NAMALWA (cell line): ENCODE data around the gene PAFAH2.
A peak's percentile ranks its signal among the peaks of the same experiment; 100 is the strongest.

ENCODE experiments used
- DNase-seq: peaks from one replicate; pipeline ENCODE4 v3.0.0-alpha.2; 2015; ENCODE audit warnings: low spot score

The PAFAH2 gene

GRCh38 chr1:26031196-26031595 is 33.3 kb upstream of the PAFAH2 start:
- DNase-seq, result no peak

DNA sequence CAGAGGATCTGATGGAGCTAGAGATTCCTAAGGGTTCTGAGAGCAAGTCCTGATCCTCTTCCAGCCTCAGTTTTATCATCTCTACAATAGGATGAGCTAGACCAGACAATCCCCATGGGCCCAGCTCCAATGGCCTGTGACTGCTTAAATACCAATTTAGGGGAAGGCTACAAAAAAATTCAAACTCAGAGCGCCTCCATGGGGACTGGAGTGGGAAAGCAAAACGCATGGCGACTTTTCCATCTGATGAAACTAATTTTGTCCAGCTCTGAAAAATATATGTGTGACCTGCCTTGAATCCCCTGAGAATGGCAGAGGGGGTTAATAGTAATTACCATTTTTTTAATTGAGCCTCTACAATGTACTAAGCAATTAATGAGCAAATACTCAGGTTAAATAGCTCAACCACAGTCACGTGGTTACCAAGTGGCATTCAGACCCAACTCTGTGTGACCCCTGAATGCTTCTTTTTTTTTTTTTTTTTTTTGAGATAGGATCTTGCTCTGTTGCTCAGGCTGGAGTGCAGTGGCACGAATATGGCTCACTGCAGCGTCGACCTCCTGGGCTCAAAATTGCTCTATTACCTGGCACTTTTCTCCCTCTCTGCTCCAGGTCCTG is 32.1 kb upstream of the PAFAH2 start:
- peak; percentile 28 for DNase-seq

- DNase-seq, result no peak
These were observed 31.4 kb upstream of the PAFAH2 start for GRCh38 chr1:26029054-26029863.

- DNase-seq, result no peak
These were observed 30.7 kb upstream of the PAFAH2 start for GRCh38 chr1:26028490-26028980.

DNA sequence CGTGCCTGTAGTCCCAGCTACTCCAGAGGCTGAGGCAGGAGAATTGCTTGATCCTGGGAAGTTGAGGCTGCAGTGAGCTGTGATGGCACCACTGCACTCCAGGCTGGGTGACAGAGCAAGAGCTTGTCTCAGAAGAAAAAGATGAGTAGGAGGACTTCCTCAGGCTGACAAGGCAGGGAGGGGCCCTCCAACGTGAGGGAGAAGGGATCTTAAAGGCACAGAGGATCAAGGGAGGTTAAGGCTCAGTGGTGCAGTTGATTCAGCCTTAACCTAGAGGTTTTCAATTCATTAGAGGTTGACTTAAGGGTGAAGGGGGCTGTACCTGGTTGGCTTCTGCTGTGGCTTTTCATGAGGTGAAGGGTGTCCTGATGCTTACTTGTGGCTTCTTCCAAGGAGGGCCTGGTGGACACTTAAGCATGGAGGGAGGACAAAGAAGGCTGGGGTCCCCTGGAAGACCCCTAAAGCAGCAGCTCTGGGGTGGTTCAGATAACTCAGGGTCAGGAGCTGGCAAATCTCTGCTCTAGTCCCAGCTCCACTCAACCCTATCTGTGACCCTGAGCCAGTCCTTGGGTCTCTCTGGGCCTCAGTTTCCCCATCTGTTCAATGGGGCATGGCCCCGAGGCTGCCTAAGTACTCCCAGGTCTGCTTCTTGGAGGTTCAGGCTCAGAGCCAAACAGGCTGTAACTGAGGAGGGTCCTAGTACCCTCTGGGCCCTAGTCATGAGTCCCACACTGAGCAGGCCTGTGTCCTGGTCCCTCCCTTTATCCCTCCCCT is 30.0 kb upstream of the PAFAH2 start:
- peak; percentile 23 for DNase-seq

- no peak for DNase-seq
These were observed 27.7 kb upstream of the PAFAH2 start for GRCh38 chr1:26025517-26025916.

DNA sequence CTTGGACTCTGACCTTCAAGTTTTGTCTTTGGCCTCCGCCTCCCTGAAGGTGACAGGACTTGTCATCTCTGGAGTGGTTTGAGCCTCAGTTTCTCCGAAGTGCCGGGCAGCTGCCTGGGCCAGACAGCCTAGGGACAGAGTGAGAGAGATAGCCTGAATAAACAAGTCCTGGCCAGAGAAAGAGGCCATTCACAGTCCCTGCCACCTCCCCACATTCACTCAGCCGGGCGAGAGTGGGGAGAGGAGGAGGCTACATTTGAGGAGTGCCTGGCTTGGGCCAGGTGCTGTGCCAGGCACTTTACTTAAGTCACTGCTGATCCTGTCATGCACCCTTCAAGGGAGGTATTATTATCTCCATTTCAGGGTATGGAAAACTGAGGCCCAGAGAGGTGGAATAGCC is 27.2 kb upstream of the PAFAH2 start:
- DNase-seq, result no peak

GRCh38 chr1:26023826-26024225 is 26.0 kb upstream of the PAFAH2 start:
- DNase-seq, result no peak

GRCh38 chr1:26023009-26023408 is 25.1 kb upstream of the PAFAH2 start:
- no peak for DNase-seq

DNA sequence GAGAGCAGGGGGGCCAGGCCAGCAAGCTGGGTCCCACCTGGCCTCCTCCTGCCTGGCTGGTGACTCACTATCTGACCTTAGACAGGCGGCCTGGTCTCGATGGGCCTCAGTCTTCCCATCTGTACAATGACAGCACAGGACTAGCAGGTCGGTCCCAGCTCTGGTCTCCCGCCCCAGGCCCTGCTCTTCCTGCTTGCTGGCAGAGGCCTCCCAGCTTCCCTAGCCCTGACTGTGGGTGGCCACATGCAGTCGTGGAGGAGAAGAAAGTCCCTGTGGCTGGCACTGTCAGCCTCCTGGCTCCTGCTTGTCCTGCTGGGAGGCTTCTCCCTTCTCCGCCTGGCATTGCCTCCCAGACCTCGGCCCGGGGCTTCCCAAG is 24.5 kb upstream of the PAFAH2 start:
- DNase-seq, result no peak

GRCh38 chr1:26021647-26022403 is 24.0 kb upstream of the PAFAH2 start, which contains the start of gene EXTL1:
Gene EXTL1, plus strand, starts transcription at chr1:26021775. Its CDS starts 872 bp downstream, at chr1:26022647.
- DNase-seq, result no peak

DNA sequence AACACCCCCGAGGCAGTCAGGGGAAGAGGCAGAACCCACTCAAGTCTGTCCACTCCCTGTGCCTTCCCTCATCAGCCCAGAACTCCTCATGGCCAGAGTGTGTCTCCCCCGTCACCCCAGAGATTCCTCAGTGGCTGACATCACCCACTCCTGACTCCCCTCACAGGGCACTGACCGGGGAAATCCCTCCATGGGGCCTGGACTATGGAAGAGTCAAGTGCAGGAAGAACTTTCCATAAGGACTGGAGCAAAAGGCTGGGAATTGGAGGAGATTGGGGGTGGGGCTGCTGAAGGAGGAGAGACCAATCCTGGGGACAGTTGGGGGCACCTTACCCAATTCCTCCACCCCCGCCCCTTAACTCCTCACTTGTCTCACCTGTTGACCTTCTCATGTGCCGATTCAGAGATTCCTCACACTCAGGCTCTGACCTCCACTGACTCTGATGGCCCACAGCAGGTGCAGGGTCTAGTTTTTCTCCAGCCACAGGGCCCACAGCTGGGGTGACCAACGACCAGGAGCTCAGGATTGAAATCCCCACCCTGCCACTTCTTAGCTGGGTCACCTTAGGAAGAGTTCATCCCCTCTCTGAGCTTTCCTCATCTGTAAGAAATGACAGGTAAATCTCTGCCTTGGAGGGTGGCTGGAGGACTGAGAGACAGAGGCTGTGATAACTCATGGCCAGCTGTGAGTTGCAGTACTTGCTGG is 23.2 kb upstream of the PAFAH2 start:
- DNase-seq, result no peak

DNA sequence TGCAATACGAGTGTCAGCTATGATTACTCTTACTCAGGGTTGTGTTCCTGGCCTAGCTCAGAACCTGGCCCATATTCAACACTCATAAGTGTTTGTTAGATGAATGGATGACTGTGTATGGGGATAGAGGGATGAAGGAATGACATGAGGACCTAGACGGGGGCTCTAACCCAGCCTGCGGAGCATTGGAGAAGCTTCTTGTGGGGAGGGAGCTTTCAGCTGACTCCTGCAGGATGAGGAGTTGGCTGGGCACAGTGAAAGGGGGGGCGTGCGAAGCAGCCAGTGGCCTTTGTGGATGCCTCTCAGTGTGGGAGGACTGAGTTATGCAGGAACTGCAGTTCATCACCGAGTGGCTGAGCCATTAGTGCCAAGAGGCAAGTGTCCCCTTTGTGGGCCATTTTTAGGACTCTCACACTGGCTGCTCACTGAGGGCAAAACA is 22.5 kb upstream of the PAFAH2 start:
- no peak for DNase-seq

DNA sequence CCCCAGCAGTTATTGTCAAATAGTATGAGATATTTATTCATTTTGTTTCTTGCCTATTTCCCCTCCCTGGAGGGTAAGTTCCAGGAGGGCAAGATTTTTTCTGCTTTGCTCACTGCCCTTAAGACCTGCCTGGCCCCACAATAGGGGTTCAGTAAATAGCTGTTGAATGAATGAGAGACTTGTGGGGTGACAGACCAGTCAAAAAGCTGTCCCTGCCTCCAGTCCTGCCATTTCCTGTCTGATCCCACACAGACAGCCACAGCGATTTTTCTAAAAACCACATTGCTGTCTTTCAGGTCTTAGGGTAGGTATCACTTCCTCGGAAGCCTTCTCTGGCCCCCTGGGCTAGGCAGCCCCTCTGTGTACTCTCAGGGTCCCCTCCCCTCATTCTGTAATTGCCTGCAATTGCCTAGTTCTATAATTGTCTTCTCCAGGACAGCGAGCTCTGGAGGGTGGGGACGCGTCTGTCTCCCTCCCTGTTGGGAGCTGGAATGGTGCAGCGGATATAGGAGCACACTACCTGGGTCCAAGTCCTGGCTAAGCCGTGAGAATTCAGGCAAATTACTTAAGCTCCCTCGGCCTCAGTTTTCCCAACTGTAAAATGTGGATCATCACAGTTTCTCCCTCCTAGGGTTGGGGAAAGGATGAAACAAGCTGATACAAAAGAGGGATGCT is 21.9 kb upstream of the PAFAH2 start:
- no peak for DNase-seq

GRCh38 chr1:26017606-26018005 is 19.7 kb upstream of the PAFAH2 start:
- DNase-seq, result no peak

GRCh38 chr1:26016953-26017545 is 19.2 kb upstream of the PAFAH2 start:
- DNase-seq, result no peak

DNA sequence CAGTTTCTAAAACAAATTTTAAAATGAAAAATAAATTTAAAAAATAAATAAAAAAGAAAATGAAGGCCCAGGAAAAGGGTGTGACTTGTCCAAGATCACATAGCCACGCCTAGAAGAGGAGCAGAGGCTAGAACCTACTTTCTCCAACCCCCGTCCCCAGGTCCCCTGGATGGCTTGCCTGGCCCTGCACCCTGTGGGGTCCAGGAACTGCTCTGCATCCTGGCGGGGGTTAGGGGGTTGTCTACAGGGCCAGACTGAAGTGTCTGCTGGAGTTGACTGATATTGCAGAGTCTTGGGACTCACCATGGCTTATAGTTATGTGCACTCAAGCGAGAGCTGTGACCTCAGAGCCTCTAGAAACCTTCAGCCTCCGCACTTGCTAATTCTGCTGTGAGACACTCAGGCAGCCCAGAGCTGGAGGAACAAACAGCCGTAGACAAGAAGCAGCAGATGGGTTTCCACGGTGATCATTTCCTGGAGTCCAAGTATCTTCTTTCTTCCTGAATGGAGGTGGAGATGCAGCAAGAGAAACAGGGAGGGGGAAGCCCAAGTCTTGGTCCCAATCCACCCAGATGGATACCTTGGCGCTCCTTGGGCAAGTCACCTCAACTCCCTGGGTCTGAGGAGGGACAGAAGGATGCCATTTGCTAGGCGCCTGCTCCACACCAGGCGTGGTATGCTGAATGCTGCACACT is 18.5 kb upstream of the PAFAH2 start:
- no peak for DNase-seq

- no peak for DNase-seq
These were observed 17.5 kb upstream of the PAFAH2 start for GRCh38 chr1:26015358-26015757.

GRCh38 chr1:26014179-26014578 is 16.3 kb upstream of the PAFAH2 start:
- DNase-seq, result no peak

DNA sequence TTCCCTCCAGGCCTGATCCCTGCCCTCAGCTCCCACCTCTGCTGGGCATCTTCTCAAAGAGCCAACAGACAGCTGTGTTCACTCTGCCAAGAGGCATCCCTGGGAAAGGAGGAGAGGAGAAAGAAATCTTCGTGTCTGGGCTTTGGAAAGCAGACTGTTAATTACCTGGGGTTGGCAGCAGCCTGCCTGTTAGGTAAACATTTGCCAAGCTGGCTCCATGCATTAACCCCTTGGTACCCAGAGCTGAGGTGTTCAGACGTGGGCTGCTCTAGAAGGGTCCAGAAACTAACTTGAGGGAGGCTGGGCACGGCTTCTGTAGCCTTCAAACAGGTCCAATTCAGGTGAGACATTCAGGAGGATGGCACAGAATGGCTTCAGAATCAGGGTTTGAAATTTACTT is 15.0 kb upstream of the PAFAH2 start:
- no peak for DNase-seq
